GM23338 (cell line): Measurements from ENCODE around the gene NXF1. TPM values are rescaled to one million over a fixed set of nuclear protein-coding genes. Genes with fewer than 3 reads are reported as not detected.

ENCODE experiments used
- ATAC-seq: fragments of 200-7000 bp; cut with Tn5 transposase; 3 replicates; pipeline ENCODE4 v1.9.1; 2020
- DNase-seq: peaks from one replicate; pipeline ENCODE4 v3.0.0-alpha.2; 2015; ENCODE audit warnings: low spot score
- H2AFZ ChIP-seq: fragments of 200-600 bp; sonication (generic); 2 replicates; pipeline ENCODE4 v1.8.0; 2016; ENCODE audit warnings: antibody characterized with exemption, mild to moderate bottlenecking, moderate library complexity
- H3F3A ChIP-seq: fragments of 200-600 bp; sonication (generic); replicated peaks from 2 replicates; pipeline ENCODE4 v1.8.0; 2017; ENCODE audit warnings: antibody characterized with exemption, mixed run types, low read depth
- H3K27ac ChIP-seq: fragments of 200-600 bp; sonication (generic); 2 replicates; pipeline ENCODE4 v1.6.1; 2016; ENCODE audit warnings: low read depth
- H3K27me3 ChIP-seq: fragments of 200-600 bp; sonication (generic); 2 replicates; pipeline ENCODE4 v1.8.0; 2016; ENCODE audit warnings: mild to moderate bottlenecking, mixed run types, moderate library complexity; ENCODE audit not compliant: insufficient read depth
- H3K36me3 ChIP-seq: fragments of 200-600 bp; sonication (generic); 2 replicates; pipeline ENCODE4 v1.8.0; 2016; ENCODE audit warnings: mild to moderate bottlenecking; ENCODE audit not compliant: insufficient read depth
- H3K4me1 ChIP-seq: fragments of 200-600 bp; sonication (generic); 2 replicates; pipeline ENCODE4 v1.8.0; 2016; ENCODE audit warnings: mild to moderate bottlenecking, moderate library complexity; ENCODE audit not compliant: insufficient read depth
- H3K4me2 ChIP-seq: fragments of 200-600 bp; sonication (generic); 2 replicates; pipeline ENCODE4 v1.7.1; 2017; ENCODE audit warnings: mixed run types
- H3K4me3 ChIP-seq: fragments of 200-600 bp; sonication (generic); 2 replicates; pipeline ENCODE4 v1.6.1; 2016; ENCODE audit warnings: mixed run types
- H3K79me2 ChIP-seq: fragments of 200-600 bp; sonication (generic); replicated peaks from 2 replicates; pipeline ENCODE4 v1.8.0; 2017; ENCODE audit warnings: mild to moderate bottlenecking; ENCODE audit not compliant: insufficient read depth
- H3K9me2 ChIP-seq: fragments of 200-600 bp; sonication (generic); 2 replicates; pipeline ENCODE4 v1.8.0; 2017; ENCODE audit not compliant: insufficient read depth
- H4K20me1 ChIP-seq: fragments of 200-600 bp; sonication (generic); replicated peaks from 2 replicates; pipeline ENCODE4 v1.8.0; 2017; ENCODE audit warnings: mild to moderate bottlenecking; ENCODE audit not compliant: insufficient read depth
- H3K27ac Mint-ChIP-seq: 2 replicates; pipeline ENCODE4 v1.8.0; 2020; ENCODE audit warnings: inconsistent platforms, mild to moderate bottlenecking, moderate library complexity, mixed read lengths
- H3K27me3 Mint-ChIP-seq: 3 replicates; pipeline ENCODE4 v1.8.0; 2022; ENCODE audit warnings: low read depth, mild to moderate bottlenecking, moderate library complexity, mixed read lengths, inconsistent platforms; ENCODE audit not compliant: insufficient read depth, poor library complexity
- H3K36me3 Mint-ChIP-seq: 3 replicates; pipeline ENCODE4 v1.8.0; 2021; ENCODE audit warnings: low read depth, mild to moderate bottlenecking, inconsistent platforms, moderate library complexity, mixed read lengths
- H3K4me1 Mint-ChIP-seq: 3 replicates; pipeline ENCODE4 v1.8.0; 2020; ENCODE audit warnings: mild to moderate bottlenecking, inconsistent platforms, mixed read lengths
- H3K4me3 Mint-ChIP-seq: 3 replicates; pipeline ENCODE4 v1.8.0; 2021; ENCODE audit warnings: moderate library complexity, mild to moderate bottlenecking, inconsistent platforms, mixed read lengths
- H3K9me3 Mint-ChIP-seq: 3 replicates; pipeline ENCODE4 v1.8.0; 2020; ENCODE audit warnings: moderate library complexity, mild to moderate bottlenecking, inconsistent platforms, mixed read lengths
- EZH2phosphoT487 ChIP-seq: fragments of 200-600 bp; sonication (generic); IDR thresholded peaks from one replicate; pipeline ENCODE4 v1.8.1; 2018; ENCODE audit warnings: antibody characterized with exemption; ENCODE audit not compliant: unreplicated experiment
- JUNB ChIP-seq: IDR thresholded peaks from one replicate; pipeline ENCODE4 v1.6.1; 2016; ENCODE audit warnings: antibody characterized with exemption; ENCODE audit not compliant: unreplicated experiment
- NANOG ChIP-seq: IDR thresholded peaks from 2 replicates; pipeline ENCODE4 v1.6.1; 2016; ENCODE audit warnings: antibody characterized with exemption, borderline replicate concordance
- REST ChIP-seq: IDR thresholded peaks from one replicate; pipeline ENCODE4 v1.6.1; 2018; ENCODE audit warnings: antibody characterized with exemption; ENCODE audit not compliant: unreplicated experiment
- ZNF331 ChIP-seq: fragments of 250-450 bp; sonication (Bioruptor Pico); IDR thresholded peaks from 2 replicates; pipeline ENCODE4 v1.5.0; 2020; ENCODE audit warnings: low read depth, mild to moderate bottlenecking, moderate library complexity
- ZNF462 ChIP-seq: fragments of 250-450 bp; sonication (Bioruptor Pico); IDR thresholded peaks from 2 replicates; pipeline ENCODE4 v1.5.0; 2020; ENCODE audit warnings: mild to moderate bottlenecking, moderate library complexity
- polyA plus RNA-seq: library from polyadenylated mRNA; unstranded; fragments of >200 nt; fragmentation: Nextera tagmentation; extraction: Ambion mirVana; gene quantifications from 2 replicates; pipeline ENCODE4 v1.2.1, GENCODE V29; 2016
- total RNA-seq: library from RNA; depleted of rRNA; stranded (reverse); fragments of >200 nt; shearing (Covaris generic); gene quantifications from 2 replicates; pipeline ENCODE4 v1.2.3, GENCODE V29; 2014
- TF ChIP-seq, protein P1 (sequence below): IDR thresholded peaks from 2 replicates; pipeline ENCODE4 v1.6.1; 2016; ENCODE audit warnings: antibody characterized with exemption

NXF1 gene
- total and polyA plus RNA-seq, 2 experiments from 2014 or later = 31.7 to 31.8 TPM

DNA sequence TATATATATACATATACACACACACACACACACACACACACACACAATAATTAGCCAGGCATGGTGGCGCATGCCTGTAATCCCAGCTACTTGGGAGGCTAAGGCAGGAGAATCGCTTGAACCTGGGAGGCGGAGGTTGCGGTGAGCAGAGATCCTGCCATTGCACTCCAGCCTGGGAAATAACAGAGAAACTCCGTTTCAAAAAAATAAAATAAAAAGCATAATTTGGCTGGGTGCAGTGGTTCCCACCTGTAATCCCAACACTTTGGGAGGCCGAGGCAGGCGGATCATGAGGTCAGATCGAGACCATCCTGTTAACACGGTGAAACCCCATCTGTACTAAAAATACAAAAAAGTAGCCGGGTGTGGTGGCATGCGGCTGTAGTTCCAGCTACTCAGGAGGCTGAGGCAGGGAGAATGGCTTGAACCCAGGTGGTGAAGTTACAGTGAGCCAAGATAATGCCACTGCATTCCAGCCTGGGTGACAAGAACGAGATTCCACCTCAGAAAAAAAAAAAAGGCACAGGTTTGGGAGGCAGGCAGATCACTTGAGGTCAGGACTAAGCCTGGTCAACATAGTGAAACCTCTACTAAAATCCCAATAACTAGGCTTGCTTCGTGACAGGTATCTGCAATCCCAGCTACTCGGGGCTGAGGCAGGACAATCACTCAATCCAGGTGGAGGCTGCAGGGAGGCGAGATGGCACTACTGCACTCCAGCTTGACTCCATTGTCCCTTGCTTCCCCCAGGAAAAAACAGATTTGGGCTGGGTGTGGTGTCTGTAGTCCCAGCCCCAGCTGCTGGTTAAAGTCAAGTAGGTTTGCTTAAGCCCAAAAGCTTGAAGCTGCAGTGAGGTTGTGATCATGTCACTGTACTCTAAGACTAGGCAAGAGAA lies 45.9 kb upstream of the NXF1 start (continued):
- TF ChIP-seq ZNF462 (CRISPR knock-in tag) = 0 out of 2 replicates have a peak, but pooled peaks have one; percentile 27

GRCh38 chr11:62847767-62848314 lies 42.6 kb upstream of the NXF1 start:
- Histone ChIP-seq H4K20me1 (no peaks in the 10 kb centered on the region), H3K27ac (no peak overlapping the region), H3K79me2 (peaks cover 5% of the 10 kb centered on the region), H3F3A (peaks cover 38% of the 10 kb centered on the region), H3K4me2 (no peak overlapping the region), H2AFZ (no peak overlapping the region), H3K9me2 (no peaks in the 10 kb centered on the region), H3K4me1 (peaks cover 8% of the 10 kb centered on the region; the same call in 1 of the 2 replicates), H3K36me3 (peaks cover 11% of the 10 kb centered on the region), H3K27me3 (no peaks in the 10 kb centered on the region), H3K4me3 (no peak overlapping the region)
- Mint-ChIP-seq H3K4me1 (peaks cover 20% of the 10 kb centered on the region), H3K4me3 (no peak overlapping the region; the same call in 2 of the 3 replicates), H3K27ac (no peak overlapping the region), H3K9me3 (peaks cover 21% of the 10 kb centered on the region), H3K27me3 (peaks cover 35% of the 10 kb centered on the region), H3K36me3 (peaks cover 32% of the 10 kb centered on the region)
- TF ChIP-seq, protein P1, sequence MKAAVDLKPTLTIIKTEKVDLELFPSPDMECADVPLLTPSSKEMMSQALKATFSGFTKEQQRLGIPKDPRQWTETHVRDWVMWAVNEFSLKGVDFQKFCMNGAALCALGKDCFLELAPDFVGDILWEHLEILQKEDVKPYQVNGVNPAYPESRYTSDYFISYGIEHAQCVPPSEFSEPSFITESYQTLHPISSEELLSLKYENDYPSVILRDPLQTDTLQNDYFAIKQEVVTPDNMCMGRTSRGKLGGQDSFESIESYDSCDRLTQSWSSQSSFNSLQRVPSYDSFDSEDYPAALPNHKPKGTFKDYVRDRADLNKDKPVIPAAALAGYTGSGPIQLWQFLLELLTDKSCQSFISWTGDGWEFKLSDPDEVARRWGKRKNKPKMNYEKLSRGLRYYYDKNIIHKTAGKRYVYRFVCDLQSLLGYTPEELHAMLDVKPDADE = no peak
- TF ChIP-seq JUNB (no peak), EZH2phosphoT487 (no peak), ZNF331 (CRISPR knock-in tag) (no peak), REST (no peak), NANOG (no peak)
- no peak for DNase-seq
- no peak for ATAC-seq
